Endothelial cell of hepatic sinusoid (primary cell): ENCODE results near the gene TXNDC2.
"Not testable (repeated sequence)": the region's sequence is repeated elsewhere in the genome, so short reads cannot be mapped to it uniquely, and the experiment has no call there.

Experiments
- in situ Hi-C: cut with HindIII; loops from 2 replicates; pipeline ENCODE4 v1.10.0; 2017; ENCODE audit warnings: low sequenced_read_pairs

The TXNDC2 gene

DNA sequence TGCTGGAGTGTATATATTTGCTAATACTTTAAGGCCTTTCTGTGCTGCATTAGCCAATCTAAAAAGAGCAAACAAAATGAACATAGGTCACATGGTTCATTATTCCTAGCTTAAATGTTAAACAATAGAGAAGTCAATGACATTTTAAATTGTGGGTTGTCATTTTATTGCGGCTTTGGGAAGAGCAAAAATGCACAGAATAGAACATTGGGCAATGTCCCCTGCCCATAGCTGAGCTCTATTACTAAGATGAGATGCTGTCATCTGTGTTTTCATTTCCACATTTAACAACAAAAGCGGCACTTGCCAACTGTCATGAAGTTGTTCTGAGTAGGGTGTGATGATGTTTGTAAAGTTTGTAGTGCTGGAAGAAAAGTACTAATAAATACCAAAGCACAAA is 24.9 kb downstream of the TXNDC2 start:
- in situ Hi-C loops: no loop called here

DNA sequence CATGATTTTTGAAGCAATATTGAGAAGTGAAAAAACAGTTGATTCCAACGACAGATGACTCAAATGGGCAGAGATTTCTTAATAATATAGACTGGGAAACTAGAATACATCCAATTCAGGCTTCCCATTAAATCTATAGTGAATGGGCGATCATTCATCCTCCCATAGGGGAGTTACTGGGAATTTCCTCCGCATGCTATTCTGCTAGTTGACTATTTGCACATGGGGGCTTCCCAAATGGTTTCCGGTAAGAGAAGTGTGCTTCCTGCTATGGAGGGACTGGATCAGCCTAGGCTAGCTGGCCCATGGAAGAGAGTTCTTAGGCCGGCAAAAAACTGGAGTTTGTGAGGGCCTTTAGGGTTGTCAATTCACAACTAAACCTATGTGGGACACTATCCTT is 25.5 kb downstream of the TXNDC2 start:
- in situ Hi-C loops: no loop called here

DNA sequence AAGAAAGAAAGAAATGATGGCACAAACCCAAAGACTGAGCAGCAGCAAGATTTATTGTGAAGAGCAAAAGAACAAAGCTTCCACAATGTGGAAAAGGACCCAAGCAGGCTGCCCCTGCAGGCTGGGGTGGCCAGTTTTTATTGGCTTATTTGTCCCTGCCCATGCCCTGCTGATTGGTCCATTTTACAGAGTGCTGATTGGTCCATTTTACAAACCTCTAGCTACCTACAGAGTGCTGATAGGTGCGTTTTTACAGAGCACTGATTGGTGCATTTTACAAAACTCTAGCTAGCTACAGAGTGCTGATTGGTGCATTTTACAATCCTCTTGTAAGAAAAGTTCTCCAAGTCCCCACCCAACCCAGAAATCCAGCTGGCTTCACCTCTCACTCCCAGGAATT is 26.5 kb downstream of the TXNDC2 start:
- in situ Hi-C loops: not testable (repeated sequence)

DNA sequence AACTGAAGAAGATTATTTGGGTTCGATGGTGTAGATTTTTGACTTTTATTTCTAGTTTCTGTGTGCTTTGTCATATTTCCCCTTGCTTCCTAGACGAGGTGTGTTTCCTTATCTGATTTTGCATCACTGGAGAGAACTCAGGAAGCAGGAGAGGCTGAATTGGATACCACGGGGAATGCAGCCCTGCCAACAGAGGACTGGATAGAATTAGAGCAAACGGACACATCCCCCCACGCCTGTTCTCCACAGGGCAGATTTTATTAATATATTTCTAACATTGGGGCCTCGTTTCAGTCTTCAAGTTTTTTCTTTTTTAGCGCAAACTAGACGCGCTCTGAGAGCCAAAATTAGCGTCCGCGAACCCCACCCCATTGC is 27.4 kb downstream of the TXNDC2 start:
- in situ Hi-C loops: no loop called here

DNA sequence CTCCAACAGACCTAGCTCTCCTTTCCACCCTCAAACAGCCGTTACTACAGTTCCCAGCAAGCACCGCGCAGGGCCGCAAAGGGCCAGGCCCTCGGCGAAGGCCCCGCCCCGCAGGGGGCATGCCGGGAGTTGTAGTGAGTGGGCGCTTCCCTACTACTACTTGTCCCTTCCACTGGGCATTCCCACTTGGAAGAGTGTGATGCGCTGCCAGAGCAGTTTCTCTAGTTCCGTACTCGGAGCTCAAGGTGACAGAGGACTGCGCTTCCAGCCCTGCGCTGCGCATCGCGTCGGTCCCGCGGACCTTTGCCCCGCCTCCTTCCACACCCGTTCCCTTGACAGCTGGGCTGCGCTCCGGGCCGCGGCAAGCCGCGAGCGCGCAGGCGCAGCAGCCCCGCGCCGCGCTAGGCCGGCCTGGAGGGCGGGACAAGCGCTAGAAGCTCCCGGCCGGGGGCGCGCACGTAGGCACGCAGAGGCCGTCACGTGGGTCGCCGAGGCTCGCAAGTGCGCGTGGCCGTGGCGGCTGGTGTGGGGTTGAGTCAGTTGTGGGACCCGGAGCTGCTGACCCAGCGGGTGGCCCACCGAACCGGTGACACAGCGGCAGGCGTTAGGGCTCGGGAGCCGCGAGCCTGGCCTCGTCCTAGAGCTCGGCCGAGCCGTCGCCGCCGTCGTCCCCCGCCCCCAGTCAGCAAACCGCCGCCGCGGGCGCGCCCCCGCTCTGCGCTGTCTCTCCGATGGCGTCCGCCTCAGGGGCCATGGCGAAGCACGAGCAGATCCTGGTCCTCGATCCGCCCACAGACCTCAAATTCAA is 28.0 kb downstream of the TXNDC2 start, which contains the start of gene VAPA:
Gene VAPA (plus strand): TSS at position 491 of the 808 bp plus-strand sequence. CDS start 241 bp downstream, at position 732.
- in situ Hi-C loops: no loop called here

DNA sequence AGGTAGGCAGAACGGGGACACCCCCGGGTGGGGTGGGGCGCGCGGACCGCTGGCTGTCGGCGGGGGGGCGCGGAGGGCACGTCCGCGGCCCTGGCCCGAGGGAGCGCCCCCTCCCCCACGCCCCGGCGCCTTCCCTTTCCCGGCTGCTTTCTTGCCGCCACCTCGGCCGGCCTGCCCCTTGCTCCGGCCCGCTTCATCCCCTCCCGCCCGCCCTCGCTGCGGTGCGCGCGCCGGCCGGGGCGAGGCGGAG is 28.5 kb downstream of the TXNDC2 start:
- in situ Hi-C loops: no loop called here

DNA sequence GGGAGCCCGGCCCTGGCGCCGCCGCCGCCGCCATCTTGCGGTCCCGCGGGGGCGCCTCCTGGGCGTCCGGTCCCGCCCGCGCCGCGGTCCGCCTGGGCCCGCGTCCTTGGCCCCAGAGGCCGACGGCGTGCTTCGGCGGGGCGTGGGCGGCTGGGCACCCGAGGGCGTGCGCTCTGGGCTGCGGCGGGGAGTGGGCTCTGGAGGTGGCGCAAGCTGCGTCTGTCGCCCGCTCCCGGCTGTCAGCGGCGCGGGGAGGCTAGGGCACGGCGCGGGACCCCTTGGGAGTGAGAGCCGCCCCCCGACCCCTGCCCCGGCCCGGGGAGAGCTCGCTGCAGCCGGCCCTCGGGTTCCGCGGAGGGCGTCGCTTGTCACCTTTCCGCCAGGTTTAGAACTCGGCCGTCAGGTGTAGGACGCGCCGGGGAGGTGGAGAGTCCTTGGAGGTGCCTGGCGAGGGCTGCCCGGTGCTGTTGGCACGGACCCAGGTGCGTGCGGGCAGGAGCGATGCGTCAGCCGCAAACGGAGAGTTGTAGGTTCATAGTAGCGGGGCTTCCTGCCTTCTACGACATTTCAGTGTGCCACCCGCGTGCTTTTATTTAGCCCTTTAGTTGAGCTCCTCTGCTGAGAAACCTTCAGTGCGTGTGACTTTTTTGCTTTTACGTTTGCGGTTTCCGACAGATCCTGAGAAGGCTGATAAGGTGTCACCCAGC is 29.0 kb downstream of the TXNDC2 start:
- in situ Hi-C loops: no loop called here

DNA sequence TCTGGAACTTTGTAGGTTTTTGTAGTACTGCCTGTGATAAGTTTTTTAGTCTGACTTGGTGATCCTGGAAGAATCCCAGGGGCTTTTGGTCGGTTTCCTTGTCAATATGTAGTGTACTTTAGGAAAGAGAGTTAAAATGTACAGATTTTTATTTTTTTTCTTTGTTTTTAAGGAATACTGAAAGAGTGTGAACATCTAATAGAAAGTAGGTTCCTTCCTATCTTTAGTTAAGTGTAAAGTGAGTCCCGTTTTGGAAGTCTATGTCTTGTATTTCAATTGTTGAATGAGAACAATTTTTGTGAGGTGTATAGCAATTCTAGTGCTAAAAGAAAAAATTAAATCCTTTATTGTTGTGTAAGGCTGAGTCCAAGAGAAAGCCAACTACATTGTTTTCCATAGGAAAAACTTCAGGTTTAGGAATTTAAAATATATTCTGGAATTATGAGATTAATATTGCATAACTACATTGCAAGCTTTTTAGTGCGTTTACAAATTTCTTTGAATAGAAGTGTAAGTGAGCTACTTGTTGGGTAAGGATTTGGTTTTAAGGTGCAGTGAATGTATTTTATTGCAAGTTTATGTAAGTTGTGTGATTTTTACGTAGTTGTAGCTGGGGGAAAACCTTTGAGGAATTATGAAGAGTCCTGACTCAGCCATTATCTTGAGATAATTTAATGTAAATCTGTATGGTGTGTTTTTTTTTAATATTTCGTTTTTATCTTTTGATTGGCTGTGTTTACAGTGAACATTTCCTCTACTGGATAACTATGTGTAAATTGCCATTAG is 29.7 kb downstream of the TXNDC2 start:
- in situ Hi-C loops: no loop called here

DNA sequence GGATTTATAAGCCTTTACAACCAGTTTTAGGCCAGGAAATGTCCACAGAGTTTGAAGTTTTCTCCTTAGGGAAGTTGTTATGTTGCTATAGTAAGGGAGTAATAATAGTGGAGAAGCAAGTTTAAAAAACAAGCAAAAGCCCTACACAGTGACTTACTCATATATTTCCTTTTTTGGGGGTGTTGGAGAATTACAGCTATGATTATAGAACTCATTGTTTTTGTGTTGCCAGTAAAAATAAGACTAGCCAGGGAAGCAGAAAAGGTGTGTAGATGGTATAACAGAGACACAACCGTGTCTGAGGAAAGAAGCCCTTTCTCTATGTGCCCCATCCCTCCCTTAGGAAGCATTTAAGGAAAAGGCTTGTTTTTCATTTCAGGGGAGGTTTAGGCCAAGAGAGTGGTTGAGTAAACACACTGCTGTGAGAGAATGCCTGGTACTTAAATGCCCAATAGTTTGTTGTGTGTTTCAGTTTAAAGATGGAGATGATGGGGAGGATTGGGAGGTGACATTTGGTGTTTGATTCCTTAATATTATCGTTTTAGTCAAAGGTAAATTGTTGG is 30.4 kb downstream of the TXNDC2 start:
- in situ Hi-C loops: no loop called here

DNA sequence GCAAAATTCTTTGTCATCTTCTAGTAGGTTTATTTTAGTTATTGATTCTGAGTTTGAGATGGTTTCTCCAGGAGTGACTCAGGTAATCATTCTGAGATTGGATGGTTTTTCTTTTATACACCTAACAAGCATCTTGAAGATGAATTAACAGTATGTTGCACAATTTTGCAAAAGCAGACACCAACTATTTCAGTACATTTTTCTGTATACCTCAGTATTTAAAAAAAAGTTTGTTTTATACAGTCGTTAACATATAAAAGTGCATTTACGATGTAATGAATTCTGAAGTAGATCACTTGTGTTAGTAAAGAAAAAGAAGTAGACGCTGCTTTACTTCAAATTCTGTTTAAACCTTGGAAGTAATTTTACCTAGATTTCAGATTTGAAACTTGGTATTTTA is 31.0 kb downstream of the TXNDC2 start:
- in situ Hi-C loops: no loop called here

DNA sequence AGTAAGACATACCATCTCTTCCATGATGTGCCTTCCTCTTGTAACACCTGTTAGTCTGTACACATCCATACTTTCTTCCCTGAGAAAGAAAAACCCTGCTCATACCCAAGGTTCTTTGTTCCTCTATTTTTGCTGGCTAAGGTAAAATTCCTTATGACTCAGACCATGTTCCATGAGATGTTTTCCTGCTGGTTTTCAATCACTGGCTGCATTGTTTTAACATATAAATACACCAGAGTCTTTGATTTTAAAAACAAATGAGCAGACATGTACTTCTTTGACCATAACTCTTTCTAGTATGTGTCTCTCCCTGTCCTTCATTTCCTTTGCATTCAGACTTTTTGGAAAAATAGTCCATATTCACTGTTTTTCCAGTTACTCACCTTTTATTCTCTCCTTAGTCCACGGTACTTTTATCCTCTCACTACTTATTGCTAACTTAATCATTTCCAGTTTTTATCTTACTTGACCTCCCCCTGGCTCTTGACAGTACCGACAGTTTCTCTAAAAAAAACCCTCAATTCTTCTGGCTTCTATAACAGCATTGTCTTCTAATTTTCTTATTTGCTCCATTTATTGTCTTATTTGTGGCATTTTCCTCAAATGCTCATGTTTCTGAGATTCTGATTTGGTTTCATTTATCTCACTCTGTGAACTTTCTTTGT is 32.4 kb downstream of the TXNDC2 start:
- in situ Hi-C loops: no loop called here

DNA sequence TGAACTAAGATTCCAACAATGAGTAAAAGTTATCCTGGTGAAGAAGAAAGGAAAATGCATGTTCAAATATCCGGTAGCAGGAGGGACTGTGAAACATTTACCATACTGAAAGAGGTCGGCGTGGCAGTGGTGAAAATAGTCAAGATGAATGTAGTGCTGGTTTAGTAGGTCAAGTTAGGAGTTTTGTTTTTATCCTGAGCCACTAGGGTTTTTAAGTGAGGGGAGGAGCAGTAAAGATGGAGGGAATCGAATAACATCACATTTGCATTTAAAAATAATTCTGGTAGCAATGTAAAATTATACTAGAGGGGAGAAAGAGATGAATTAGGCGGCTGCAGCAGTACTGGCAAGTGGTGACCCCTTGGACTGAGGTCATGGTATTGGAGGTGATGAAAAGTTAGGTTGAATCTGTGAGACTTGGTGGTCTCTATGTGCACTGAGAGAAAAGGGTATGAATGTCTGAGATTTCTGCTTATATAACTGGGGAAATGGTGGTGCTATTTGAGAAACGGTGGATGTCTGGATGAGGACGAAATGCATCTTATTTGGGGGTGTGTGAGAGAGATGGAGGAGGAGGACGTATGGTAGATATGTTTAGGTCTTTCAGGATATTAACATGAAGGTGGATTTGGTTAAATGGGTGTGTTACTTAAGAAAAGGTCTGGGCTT is 33.9 kb downstream of the TXNDC2 start:
- in situ Hi-C loops: no loop called here

DNA sequence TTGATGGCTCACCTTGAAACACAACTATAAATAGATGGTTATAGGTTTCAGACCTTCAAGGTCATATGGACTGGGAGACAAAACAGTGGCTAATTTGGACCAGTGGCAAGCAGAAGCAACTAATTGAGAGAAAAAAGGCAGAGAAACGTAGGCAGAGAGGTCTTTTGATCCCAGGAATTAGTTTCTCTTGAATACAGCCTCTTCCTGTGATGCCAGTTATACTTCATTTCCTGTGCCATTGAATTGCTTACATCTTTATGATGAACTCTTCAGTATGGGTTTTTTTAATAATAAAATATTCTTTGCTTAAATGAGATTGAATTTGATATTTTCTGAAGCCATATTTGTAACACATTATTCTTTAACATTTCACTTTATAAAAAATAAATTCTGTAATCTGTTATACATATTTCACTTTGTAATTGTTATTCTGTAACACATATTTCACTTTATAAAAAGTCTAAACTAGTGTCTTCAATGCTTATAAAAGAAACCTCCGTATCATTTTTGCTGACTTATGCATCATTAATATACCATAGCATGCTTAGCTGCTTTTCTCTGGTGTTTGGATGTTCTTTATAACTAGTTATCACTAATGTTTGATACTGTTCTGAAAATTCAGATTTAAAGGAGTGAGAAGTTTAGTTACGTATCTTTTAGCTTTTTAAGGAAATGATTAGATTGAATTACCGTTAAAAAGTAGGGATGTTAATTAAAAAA is 37.0 kb downstream of the TXNDC2 start:
- in situ Hi-C loops: no loop called here

DNA sequence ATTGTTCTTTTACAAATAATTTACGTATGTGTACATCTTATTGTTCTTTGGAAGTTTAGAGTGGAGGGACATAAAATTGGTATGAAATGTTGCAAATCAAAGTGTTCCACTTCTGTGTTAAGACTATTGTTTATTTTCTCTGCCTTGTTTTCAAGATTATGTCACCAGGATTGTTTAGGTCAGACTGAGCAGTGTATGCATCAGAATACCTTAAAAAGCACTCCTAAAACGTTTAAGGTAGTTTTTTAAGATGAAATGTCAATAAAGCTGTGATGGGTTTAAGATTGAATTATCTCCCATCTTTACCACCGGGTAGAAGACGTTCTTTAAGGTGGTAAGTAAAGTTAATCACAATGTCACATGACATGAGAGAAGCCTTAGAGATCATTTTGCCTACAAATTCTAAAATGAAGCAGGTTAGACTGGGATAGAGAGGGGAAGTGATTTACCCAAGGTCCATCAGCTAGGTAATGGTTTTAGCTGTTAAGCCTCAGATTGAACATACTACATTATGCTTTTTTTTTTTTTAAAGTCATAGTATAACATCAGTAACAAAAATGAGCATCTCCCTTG is 38.7 kb downstream of the TXNDC2 start:
- in situ Hi-C loops: no loop called here

DNA sequence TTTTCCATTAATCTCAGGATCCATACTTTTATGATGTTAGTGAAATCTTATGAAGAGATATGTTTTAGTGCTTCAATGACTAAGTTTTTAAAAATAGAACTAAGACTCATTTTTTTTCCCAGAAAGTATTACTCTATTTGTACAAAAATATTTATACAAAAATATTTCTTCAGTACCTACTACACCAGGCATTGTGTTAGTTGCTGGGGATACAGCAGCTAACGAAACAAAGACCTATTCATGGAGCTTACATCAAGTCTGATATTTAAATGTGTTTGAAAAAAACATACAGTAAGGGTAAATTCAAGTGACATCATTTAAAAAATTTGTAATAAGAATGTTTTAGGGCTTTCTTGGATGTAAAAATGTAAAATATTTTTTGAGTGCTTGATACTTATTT is 39.6 kb downstream of the TXNDC2 start:
- in situ Hi-C loops: no loop called here

DNA sequence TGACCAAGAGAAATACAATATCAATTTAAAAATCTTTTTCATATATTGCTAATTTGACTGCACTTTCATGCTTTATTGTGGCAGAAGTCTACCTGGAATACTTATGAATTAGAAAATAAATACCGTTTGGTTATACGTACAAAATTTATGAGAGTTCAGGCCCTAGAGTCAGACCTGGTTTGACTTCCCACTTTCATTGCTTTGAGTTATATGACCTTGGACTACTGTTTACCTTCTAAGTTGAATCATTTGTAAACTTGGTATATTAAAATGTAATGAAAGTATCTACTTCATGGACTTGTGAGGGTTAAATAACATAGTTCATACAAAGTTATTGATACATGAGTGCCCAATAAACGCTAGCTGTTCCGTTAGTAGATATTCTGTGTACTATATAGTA is 40.0 kb downstream of the TXNDC2 start:
- in situ Hi-C loops: no loop called here

DNA sequence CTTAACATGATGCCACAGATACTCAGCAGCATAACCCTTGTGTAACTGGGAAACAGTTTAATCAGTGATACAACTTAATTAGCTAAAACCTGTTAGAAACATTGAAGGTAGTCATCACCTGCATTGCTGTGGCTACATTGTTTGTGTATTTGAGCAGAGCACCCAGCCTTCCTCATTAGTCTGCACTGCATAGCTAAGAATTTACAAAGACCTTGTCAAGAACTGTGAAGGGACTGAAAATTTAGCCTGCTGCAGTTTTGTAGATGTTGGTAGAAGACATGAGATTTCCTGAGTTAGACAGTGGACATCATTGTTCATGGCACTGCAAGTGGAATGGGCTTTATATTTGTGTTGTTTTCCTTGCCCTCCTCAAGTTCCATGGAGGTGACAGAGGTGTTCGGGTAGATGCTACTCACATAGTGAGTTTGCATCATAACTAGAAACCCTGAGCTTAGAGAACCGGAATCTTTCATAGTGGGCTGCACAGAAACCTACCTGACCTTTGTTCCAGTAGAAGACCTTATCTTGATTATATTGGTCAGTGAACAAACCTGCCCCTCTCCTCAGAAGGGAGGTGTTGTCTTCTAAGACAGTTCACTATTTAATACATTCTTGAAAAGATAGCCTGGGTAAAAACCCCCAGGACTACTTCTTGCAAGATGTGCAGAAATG is 40.6 kb downstream of the TXNDC2 start:
- in situ Hi-C loops: no loop called here

DNA sequence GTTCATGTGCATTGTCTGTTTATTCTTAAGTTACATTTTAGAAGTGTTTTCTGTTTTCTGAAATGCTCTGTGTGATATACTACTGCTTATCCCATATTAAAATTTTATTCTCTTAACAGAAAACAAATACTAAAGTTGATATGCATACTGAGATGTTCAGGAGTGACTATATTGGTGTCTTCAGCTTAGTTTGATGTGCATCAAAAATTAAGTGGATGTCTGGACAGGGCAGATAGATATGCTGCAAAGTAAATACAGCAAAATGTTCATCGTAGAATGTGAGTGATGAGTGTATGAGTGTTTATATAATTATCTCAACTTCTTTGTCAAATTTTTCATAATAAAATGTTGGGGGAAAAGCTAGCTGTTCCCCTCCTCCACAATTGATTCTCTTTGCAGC is 41.2 kb downstream of the TXNDC2 start:
- in situ Hi-C loops: no loop called here
